HG03442 (cell line): Measurements from ENCODE around the gene IGFBP7.
A peak's percentile ranks its signal among the peaks of the same experiment; 100 is the strongest.

Experiments used
- ATAC-seq: cut with Tn5 transposase; IDR thresholded peaks from one replicate; pipeline ENCODE4 v1.9.1; 2021; ENCODE audit warnings: mild to moderate bottlenecking, moderate library complexity; ENCODE audit not compliant: unreplicated experiment

Gene IGFBP7

DNA sequence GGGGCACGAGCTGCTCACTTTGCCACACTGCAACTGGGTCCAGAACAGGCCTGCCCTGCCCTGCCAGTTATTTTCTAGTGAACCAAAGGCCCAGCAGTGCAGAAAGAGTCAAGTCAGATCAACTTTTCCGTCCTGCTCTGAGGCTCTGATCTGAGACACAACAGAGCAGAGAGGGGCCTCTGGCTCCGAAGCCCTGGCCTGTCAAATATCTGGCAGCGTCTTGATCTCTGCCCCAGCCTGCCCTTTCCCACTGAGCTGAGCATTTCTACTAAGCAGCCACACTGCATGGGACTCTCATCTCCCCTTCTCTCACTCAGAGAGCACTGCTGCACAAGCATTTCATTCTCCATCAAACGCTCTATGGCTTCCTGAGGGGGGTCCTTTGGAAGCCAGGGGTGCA is 11.8 kb downstream of the IGFBP7 start:
- no peak for ATAC-seq

DNA sequence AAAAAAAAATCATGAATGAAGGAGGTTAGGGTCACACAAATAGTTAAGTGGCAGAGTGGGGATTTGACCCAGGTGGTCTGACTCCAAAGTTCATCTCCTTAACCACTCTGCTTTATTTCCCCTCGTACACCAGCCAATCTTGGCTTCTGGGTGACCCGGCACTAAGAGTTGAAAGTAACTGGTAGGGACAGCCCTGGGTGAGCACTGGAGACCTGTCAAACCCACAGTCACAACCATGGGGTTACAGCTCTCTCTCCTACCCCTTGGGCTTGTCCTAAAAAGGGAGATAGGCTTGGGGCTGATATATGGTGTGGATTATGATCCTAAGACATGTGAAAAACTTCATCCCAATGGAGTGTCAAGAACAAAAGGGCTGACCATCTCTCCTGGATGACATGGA is 12.5 kb downstream of the IGFBP7 start:
- ATAC-seq, result no peak

DNA sequence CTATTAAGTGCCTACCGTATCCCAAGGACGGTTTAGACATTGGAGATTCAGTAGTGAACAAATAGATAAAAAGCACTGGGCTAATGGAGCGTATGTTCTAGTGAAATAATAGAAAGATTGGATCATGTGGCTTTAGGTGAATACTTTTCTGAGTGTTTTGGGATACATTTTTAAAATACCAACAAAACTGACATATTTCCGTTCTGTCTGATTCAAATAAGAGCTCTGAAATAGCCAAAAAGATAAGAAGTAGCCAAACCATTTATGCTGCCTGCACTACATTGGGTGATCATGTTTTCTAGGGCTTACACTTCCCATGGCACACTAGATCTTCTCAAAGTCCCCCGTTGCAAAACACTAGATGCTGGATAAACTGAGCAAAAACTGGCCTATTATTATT is 14.2 kb downstream of the IGFBP7 start:
- ATAC-seq, result no peak

DNA sequence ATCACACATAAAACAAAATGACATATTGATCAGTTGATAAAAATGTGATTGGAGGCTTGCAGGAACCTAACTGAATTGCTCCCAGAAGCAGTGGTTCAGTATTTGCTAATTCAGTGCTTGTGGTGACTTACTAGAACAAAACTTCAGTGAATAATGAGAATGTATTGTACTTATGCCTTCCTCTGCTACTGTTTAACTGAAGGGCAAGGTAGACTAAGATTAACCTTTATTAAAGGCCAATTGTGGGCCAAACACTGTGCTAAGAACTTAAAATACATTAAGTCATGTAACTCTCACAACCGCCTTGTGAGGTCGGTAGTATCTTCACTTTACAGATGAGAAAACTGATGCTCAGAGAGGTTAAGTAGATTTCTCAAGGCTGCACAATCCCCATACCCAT is 14.9 kb downstream of the IGFBP7 start:
- ATAC-seq, result no peak

DNA sequence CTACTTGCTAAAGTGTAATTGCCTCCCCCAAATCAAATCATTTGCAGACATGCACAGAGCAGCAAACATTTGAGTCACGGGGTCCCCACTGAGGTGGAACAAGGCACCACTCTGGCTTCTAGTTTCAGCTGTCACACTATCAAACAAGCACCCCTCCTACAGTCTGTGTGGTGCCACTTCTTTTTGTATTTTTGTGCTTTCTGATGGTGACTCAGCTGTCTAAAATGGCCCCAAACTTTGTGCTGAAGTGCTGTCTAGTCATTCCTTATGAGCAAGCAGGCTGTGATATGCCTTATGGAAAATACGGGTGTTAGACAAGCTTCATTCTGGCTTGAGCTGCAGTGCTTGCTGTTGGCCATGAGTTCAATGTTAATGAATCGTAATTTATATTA is 15.4 kb downstream of the IGFBP7 start:
- ATAC-seq, result no peak

DNA sequence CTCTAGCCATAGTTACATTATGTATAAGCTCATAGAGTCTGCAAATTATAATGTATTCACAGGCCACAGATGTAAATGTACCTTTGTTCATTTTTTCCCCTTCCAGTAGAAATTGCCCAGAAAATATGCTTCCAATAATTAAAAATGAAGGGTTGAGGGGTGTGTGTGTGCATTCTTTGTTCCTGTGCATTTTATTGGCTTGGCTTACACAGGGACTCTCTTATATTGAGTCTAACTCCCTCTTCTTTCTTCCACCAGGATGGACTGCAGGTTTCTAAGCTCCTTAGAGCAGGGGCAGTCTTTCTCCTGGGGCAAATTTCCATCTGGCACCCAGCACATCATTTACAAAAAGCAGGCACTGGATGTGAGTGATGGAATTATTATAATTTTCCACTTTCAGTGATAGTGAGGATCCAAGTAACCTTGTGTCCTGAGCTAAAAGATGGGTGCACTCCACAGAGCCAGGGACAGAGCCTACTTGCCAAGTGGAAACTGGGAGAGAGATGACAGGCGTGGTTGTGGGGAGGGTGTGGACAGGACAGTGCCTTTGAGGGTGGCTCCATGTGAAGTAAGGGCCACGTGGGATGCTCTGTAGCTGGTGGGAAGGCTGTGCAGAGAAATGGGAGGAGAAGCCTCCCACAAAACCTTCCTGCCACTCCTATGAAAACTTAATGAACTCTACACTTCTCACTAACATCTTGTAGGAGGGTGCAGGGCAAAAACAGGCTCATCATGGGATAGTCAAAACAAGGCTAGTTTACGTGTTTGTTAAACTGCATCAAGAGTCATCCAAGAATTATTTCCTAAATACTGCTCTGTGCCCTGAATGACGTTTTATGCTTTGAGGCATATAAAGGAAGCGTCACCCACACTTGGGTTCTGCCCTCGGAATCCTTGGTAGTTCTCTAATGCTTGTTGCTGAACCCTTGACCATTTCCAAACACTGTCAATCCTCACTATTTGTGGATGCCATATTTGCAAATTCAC is 16.0 kb downstream of the IGFBP7 start:
- ATAC-seq, result no peak

DNA sequence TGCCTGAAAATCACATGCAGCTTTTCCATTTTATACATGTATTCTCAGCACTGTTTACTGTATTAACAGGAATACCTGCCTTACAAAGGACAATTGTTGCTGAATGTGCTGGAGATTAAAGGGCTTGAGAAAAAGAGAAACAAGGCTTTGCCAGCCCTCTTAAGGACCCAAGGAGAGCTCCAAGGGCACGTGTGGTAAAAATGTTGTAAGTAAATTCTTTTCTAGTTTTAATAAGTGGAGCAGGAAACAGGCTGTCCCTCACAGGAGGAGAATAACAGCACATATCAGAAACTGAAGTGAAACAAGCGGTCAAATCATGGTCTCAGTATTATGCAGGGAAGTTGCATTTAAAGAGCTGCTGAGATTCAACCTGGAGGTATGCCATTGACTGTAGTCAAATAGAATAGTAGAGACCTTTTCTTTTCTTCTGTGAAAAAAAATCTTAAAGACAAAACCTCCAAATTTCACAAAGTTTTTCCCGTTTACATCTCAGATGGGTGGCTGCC is 18.5 kb downstream of the IGFBP7 start:
- ATAC-seq, result peak; percentile 78

DNA sequence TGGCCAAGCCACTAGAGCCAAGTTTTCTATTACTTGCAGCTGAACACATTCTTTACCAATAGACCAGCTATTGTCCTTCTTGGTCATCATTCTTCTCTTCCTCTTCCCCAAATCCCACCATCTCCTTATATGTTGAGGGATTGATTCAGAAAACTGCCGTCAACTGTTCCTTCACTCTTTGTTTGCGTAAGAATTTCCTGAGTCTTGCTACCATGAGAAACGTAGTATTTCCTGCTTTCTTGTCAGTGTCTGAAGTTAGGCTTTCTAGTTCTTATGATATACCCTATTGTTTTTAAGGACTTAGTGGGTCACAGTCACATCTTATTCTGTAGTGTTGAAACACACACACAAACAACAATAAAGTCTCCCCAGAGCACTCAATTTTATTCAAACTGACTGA is 20.1 kb downstream of the IGFBP7 start:
- ATAC-seq, result no peak

DNA sequence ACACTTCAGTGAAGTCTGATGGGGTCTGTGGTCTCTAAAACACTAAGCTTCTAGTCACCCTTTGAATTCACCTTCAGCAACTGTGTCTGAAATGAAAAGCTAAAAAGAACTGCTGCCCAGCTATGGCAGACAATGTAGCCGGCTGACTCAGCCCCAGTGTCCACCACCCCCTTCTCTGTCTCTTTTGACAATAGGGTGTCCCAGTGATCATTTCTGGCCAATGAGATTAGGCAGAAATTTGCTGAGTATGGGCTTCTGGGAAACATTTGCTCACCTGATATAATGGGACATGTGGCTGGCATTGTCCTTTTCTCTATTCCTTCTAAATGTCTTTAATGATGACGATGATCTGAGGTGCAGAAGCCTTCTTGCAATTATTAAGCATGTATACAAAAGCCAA is 20.6 kb downstream of the IGFBP7 start:
- ATAC-seq, result no peak

DNA sequence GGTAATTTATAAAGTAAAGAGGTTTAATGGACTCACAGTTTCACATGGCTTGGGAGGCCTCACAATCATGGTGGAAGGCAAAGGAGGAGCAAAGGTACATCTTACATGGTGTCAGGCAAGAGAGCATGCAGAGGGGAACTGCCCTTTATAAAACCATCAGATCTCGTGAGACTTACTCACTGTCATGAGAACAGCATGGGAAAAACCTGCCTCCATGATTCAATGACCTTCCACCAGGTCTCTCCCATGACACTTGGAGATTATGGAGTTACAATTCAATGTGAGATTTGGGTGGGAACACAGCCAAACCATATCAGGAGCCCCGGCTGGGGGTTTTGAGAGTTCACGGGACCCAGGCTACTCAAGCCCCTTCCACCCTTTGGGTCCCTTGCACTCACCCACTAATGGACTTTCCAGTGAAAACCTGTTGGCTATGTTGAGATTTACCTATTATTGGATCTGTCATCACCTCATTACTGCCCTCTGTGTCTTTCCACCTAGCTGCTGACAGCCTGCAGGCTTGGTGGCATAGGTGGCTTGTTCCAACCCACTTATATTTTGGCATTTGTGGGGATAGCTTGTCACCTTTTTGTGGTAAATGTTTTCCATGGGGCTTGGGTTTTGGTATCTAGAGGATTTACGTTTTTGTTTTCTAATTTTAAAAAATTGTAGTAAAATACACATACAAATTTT is 24.0 kb downstream of the IGFBP7 start:
- no peak for ATAC-seq

DNA sequence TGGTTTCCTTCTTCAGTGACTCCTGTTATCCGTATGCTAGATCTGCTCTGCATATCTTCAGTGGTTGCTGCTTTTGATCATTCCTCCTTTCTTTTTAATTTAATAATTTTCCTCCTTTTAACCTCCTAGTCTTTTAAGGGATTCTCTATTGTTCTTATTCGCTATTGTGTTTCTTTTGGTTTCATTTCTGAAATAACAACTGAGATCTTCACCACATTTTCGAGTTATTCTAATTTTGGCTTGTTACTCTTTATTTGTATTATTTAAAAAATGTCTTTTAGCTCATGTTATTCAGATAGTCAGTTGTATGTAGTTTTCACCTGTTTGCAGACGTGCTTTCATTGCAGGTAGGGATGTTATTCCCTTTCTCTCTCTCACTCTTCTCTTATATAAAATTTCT is 24.9 kb downstream of the IGFBP7 start:
- ATAC-seq, result no peak

DNA sequence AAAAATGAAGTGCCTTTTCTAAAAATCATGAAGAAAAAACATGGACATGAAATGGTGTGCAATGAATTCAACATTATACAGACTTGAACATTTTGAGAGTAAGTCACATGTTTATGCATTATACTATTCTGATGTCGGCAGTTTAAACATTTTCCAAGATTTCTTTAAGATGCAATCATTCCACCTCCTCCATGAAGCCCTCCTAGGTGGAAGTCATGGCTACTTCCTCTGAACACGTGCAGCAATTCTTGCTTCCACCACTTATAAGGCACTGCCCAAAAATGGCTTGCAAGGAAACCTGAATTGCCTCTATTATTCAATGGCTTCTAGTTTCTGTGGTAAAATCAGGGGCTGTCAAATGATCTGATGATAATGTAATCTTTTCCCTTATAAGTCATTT is 25.8 kb downstream of the IGFBP7 start:
- ATAC-seq, result no peak

DNA sequence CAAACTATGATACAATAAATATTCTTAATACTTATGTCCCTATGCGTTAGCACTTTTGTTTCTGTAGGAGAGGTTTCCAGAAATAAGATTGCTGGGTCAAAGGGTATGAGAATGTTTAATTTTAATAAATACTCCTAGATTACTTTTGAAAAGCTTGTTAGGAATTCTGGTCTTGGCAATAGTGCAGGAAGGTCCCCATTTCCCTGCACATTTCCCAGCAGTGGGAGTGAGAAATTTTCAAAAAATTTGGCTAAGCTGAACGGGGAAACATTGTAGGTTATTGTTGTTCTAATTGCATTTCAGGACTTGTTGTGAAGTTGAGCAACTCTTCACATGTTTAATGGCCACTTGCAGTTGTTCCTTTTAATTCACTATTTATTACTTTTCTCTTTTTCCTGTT is 27.1 kb downstream of the IGFBP7 start:
- no peak for ATAC-seq

DNA sequence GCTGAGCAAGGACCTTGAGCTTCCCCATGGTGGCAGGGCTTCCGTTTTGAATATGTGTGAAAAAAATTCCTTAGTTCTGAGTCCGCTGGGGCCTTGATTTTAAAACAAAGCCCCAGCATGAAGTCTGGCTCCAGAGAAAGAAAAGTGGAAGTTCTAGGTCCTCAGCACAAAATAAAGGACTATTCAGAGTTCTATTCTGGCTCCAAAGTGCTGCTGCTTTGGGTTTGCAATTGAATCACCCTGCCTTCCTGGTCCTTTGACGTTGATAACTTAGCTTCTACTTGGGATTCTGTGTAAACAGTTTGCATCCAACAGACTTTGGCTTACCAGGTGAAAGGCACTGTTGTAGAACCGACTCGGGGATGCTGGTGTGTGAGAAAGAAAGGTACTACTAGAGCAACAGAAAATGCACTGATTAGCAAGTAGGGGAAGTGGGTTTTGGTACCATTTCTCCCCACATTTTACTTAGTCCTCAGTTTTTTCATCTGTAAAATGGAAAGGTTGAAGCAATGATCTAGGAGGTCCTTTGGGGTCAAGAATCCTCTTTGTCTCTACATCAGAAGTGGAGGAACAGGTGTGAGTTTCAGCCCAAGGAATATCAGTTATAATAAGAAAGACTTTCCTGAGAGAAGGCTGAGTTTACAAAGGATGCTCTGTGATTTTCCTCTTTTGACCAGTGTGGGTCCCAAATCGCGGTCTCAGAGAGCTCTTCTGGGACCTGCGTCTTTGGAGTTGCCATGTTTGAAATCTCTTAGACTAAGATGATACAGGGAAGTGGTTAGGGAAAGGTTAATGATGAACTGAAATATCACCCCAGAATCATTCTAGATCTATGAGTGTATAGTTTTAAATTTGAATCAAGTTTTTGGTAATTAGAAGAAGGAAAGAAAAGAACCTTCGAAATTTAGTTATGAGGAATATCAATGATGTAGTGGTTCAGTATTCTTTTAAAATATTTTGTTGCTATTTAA is 28.2 kb downstream of the IGFBP7 start:
- no peak for ATAC-seq

DNA sequence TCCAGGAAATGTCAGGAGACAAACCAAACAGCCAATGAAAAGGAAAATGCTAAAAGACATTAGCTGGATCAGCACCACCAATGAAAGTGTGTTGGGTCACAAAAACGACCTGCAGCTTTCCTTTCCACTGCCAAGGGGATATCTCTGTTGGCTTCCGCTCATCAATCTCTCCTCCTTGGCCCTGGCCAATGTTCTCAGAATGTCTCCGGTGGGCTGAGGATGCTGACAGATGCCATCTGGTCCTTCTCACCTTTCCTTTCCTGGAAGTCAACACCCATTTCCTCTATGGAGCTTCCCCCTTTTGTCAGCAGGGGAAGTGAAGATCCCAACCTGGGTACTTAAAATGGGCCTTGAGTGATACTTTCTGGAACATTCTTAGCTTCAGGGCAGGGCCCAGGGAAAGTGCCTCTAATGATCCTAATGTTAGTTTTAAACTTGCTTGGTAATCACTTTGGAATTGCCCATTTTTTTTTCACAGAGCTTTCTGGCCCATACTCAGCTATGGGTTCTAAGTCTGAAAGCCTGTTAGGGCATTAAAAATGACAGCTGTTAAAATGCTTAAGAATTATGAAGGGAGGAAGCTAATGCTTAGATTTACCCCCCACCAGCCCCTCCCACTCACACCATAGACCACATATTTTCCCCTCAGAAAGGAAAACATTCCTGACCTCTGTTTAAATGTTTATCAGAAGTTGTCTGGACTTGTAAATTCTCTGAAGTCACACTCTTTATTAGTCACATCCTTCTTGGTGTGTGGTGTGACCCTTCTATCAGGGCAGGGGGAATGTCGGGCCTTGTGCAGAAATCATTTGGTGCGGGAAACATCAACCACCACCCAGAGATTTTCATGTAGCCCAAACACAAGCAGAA is 29.2 kb downstream of the IGFBP7 start:
- no peak for ATAC-seq

DNA sequence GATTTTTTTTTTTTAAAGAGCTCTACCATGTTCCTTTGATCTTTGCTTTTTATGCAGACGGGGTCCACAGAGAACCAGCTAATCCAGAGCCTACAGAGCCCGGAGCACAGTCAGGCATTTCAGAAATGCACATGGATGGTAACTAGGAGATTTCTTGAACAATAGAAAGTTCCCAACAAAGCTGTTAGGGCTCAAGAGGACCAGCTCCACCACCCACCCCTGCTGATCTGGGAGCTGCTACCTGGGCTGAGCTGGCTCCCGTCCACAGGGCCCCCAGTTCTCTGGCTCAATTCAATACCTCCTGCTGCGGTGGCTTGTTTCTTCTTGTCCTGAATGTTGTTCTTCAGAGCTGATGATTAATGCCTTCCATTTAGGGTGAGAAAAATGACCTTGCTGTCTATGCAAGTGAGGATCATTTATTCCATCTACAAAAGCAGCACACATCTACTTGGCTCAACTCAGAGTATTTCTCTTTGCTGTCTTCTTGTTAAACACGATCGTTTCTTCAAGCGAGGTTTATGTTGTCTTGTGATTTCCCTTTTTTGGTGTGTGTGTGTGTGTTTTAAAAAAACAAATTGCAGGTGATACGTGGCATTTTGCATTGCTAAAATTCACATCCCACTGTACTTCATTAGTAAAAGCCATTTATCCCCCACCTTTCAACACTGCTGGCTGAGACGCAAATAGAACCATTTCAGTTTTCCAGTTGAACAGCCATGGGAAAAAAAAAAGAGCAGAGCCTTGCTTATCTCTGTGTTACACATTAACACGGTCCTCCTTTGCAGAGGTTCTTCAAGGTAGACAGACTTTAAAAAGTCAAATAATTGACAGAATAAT is 31.3 kb downstream of the IGFBP7 start:
- no peak for ATAC-seq

DNA sequence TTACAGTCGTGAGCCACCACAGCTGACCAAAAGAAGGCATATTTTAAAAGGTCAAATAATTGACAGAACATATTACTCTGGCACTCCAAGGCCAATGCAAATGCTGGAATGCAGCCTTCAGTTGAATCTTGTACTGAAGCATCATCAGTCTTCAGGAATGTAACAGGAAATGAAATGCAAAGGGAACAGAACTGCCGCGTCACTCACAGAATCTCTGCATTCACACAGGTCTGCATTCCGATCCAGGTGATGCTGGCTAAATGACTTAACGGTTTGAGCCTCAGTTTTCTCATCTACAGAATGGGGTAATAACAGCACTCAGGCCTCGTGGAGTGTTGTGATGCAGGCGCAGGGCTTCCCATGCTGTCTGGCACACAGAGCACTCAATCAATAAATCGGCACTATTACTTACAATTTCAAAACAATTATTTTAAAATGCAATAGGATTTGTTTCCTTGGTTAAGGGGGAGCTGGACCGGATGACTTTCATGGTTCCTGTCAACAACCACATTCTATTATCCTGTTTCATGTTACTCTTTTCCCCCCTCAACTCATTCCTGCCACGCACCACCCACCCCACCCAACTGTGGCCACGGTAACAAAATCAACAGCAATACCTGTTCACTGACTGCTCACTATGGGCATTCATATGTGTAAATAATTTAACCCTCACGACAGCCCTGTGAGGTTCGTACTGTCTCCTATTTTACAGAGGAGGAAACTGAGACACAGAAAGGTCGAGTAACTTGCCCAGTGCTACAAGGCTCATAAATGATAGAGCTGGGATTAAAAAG is 32.4 kb downstream of the IGFBP7 start:
- no peak for ATAC-seq

DNA sequence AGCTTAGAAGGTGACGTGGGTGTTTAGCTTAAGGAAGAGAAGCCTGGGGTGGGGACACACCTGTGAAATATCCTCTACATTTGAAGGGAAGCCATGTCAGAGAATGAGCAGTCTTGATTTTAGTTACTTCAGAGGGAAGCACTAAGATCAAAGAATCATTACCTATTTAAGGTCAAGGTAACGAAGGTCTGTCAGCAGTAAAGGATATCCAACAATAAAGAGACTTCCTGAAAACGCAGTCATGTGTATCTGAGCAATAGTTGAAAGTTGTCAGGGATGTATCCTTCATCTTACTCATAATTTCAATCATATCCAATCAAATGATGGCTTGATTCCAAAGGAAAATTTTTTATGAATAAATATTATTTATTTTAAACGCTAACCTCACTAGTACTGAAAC is 33.5 kb downstream of the IGFBP7 start:
- no peak for ATAC-seq
